ENCODE measurements around the gene CFAP61. TPM values are rescaled to one million over a fixed set of nuclear protein-coding genes. Genes with fewer than 3 reads are reported as not detected.

CFAP61 gene
- total and polyA plus RNA-seq, 9 of the 15 experiments (the other 6 are each of a cell fraction or from before 2014, with no cell fraction given) = 0.11 TPM; not detected in 8

- no peak for TF ChIP-seq CTCF (IDR thresholded peaks at IDR 0.05 in 2 of 3, conservative IDR thresholded peaks at IDR 0.05 in 1 of 3; ENCODE audit: insufficient read depth in 2 of 3, low read depth in 1 of 3, low read length in 3 of 3)
- no peak for TF ChIP-seq CHD4 (IDR thresholded peaks at IDR 0.05; ENCODE audit: insufficient read depth, insufficient replicate concordance, low read depth, low read length, poor library complexity, severe bottlenecking)
- TF ChIP-seq NR3C1 (CRISPR knock-in tag; IDR thresholded peaks at IDR 0.05) = no peak
- peak; percentile 57 for TF ChIP-seq PKNOX1 (IDR thresholded peaks at IDR 0.05)
- no peak; the same call in 1 of the 2 replicates for TF ChIP-seq ZNF511 (CRISPR knock-in tag; IDR thresholded peaks at IDR 0.05)
- TF ChIP-seq ZNF707 (CRISPR knock-in tag; conservative IDR thresholded peaks at IDR 0.05) = no peak
- no peak for TF ChIP-seq MIER1 (IDR thresholded peaks at IDR 0.05; ENCODE audit: low read depth)
- no peak for TF ChIP-seq ZBTB12 (CRISPR knock-in tag; IDR thresholded peaks at IDR 0.05)
- TF ChIP-seq ZC3H8 (IDR thresholded peaks at IDR 0.05) = no peak
- no peak for TF ChIP-seq TCFL5 (CRISPR knock-in tag; conservative IDR thresholded peaks at IDR 0.05)
- no peak for TF ChIP-seq SLC30A9 (CRISPR knock-in tag; IDR thresholded peaks at IDR 0.05)
- TF ChIP-seq BRF1 (IDR thresholded peaks at IDR 0.05; ENCODE audit: borderline replicate concordance, extremely low read depth, insufficient read length) = no peak
- TF ChIP-seq CBX5 (IDR thresholded peaks at IDR 0.05; ENCODE audit: borderline replicate concordance, low read depth) = no peak
- no peak for TF ChIP-seq THAP7 (CRISPR knock-in tag; IDR thresholded peaks at IDR 0.05)
- no peak for TF ChIP-seq NR2F6 (CRISPR knock-in tag; IDR thresholded peaks at IDR 0.05)
- no peak for TF ChIP-seq HDGF (IDR thresholded peaks at IDR 0.05)
- peak; percentile 21; the same call in 1 of the 2 replicates for TF ChIP-seq FOXJ2 (tag; IDR thresholded peaks at IDR 0.05)
- TF ChIP-seq CHCHD3 (CRISPR knock-in tag; IDR thresholded peaks at IDR 0.05) = no peak
- TF ChIP-seq ATF1 (CRISPR knock-in tag; IDR thresholded peaks at IDR 0.05) = no peak
- TF ChIP-seq ATF1 (tag; IDR thresholded peaks at IDR 0.05) = peak; percentile 94
- no peak for TF ChIP-seq E2F1 (CRISPR knock-in tag; IDR thresholded peaks at IDR 0.05)
- peak; percentile 81 to 86 for TF ChIP-seq NRF1 (conservative IDR thresholded peaks at IDR 0.05 in 1 of 2, IDR thresholded peaks at IDR 0.05 in 1 of 2)
Observed at GRCh38 chr20:20052074-20052970, at the start of gene CFAP61, which contains the start of gene CRNKL1 (continued).
